Measurements from ENCODE around the gene AGBL1.

DNA sequence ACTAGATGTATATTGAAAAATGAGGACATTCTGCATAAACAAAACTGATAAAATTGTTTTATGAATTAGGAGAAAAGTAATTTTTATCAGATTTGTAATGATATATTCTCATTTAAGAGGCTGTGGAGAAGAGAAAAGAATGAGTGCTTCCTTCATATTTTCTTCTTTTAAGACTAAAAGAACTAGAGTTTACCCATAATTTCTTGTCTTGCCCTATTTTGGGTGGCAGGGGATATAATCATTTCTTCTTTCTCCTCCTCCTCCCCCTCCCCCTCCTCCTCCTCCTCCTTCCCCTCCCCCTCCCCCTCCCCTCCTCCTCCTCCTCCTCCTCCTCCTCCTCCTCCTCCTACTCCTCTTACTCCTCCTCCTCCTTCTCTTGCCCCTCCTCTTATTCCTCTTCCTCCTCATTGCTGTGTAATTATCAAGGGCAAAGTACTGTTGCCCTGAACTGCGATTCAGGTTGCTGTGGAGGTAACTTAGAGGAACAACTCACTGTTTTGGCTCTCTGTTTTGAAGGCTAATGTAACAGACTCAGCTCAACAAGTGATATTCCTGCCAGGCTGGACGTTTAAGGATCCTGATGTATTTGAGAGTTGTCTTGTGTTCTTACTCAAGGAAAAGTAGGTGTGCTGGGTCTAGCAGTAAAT lies 555.4 kb downstream of the AGBL1 start:
- TF ChIP-seq, protein P1, sequence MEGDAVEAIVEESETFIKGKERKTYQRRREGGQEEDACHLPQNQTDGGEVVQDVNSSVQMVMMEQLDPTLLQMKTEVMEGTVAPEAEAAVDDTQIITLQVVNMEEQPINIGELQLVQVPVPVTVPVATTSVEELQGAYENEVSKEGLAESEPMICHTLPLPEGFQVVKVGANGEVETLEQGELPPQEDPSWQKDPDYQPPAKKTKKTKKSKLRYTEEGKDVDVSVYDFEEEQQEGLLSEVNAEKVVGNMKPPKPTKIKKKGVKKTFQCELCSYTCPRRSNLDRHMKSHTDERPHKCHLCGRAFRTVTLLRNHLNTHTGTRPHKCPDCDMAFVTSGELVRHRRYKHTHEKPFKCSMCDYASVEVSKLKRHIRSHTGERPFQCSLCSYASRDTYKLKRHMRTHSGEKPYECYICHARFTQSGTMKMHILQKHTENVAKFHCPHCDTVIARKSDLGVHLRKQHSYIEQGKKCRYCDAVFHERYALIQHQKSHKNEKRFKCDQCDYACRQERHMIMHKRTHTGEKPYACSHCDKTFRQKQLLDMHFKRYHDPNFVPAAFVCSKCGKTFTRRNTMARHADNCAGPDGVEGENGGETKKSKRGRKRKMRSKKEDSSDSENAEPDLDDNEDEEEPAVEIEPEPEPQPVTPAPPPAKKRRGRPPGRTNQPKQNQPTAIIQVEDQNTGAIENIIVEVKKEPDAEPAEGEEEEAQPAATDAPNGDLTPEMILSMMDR (IDR thresholded peaks at IDR 0.05): no peak
- no peak for TF ChIP-seq POLR2A (IDR thresholded peaks at IDR 0.05)

Measured in Peyer's patch (tissue), 4 donors.